A673 (cell line): ENCODE measurements around the gene KIF2C. TPM values are rescaled to one million over a fixed set of nuclear protein-coding genes. Genes with fewer than 3 reads are reported as not detected.

Experiments
- BruUV-seq: library from RNA; stranded (reverse); fragments of 400-500 nt; replicated peaks from 2 replicates; lab custom pipeline; 2021; lab: Mats Ljungman, UMichigan
- CTCF ChIA-PET: fragments of 300-600 bp; sonication (Branson Sonifier 250); formaldehyde crosslinking; loops from one replicate; lab custom pipeline; 2022; ENCODE audit warnings: antibody characterized with exemption; lab: Charles Lee
- POLR2A ChIA-PET: fragments of 300-600 bp; sonication (Branson Sonifier 250); formaldehyde crosslinking; loops from one replicate; lab custom pipeline; 2022; ENCODE audit warnings: antibody characterized with exemption; ENCODE audit not compliant: low non-redundant PET; lab: Charles Lee
- DNase-seq: peaks from one replicate; pipeline ENCODE4 v3.0.0-alpha.2; 2015; ENCODE audit warnings: low spot score
- H3K27ac ChIP-seq: fragments of 200-600 bp; sonication (generic); 2 replicates; pipeline ENCODE4 v1.5.1; 2016; ENCODE audit warnings: mixed run types, low read depth, mild to moderate bottlenecking, mixed read lengths, antibody characterized with exemption, low read length; ENCODE audit not compliant: poor library complexity, severe bottlenecking
- H3K27me3 ChIP-seq: fragments of 200-600 bp; sonication (generic); replicated peaks from 2 replicates; pipeline ENCODE4 v1.6.1; 2017; ENCODE audit warnings: mixed run types, low read depth, mild to moderate bottlenecking, mixed read lengths, antibody characterized with exemption, low read length; ENCODE audit not compliant: insufficient read depth, poor library complexity
- H3K36me3 ChIP-seq: fragments of 200-600 bp; sonication (generic); 2 replicates; pipeline ENCODE4 v1.6.1; 2016; ENCODE audit warnings: mixed run types, mild to moderate bottlenecking, mixed read lengths, antibody characterized with exemption, low read length; ENCODE audit not compliant: insufficient read depth, poor library complexity, severe bottlenecking
- H3K4me1 ChIP-seq: fragments of 200-600 bp; sonication (generic); 2 replicates; pipeline ENCODE4 v1.6.1; 2017; ENCODE audit warnings: mixed run types, mild to moderate bottlenecking, mixed read lengths, antibody characterized with exemption, low read length; ENCODE audit not compliant: insufficient read depth, poor library complexity, severe bottlenecking
- H3K4me3 ChIP-seq: fragments of 200-600 bp; sonication (generic); 2 replicates; pipeline ENCODE4 v1.5.1; 2016; ENCODE audit warnings: low read depth, mixed run types, mild to moderate bottlenecking, mixed read lengths, low read length; ENCODE audit not compliant: poor library complexity, severe bottlenecking
- H3K9me3 ChIP-seq: fragments of 200-600 bp; sonication (generic); 2 replicates; pipeline ENCODE4 v1.6.1; 2016; ENCODE audit warnings: mixed run types, low read depth, mild to moderate bottlenecking, mixed read lengths, antibody characterized with exemption, low read length; ENCODE audit not compliant: poor library complexity, severe bottlenecking
- EZH2 ChIP-seq: fragments of 200-600 bp; sonication (generic); IDR thresholded peaks from 2 replicates; pipeline ENCODE4 v1.6.1; 2017; ENCODE audit warnings: borderline replicate concordance, low read depth, mild to moderate bottlenecking, mixed read lengths, antibody characterized with exemption, low read length; ENCODE audit not compliant: poor library complexity, severe bottlenecking
- intact Hi-C: fragments of 100-400 bp; cut with micrococcal nuclease; formaldehyde crosslinking; loops from one replicate; pipeline ENCODE4 v1.10.0; 2022; ENCODE audit not compliant: unreplicated experiment
- total RNA-seq: library from RNA; stranded (reverse); gene quantifications from 2 replicates; pipeline ENCODE4 v1.2.3, GENCODE V29; 2021
- TF ChIP-seq, protein P1 (sequence below): fragments of 300-800, 200-600 bp; sonication (generic); conservative IDR thresholded peaks from 2 replicates; pipeline ENCODE4 v1.5.1; 2017; ENCODE audit warnings: low read depth, mild to moderate bottlenecking, antibody characterized with exemption, low read length, moderate library complexity, mixed read lengths

Gene KIF2C
- total RNA-seq, 1 experiment from 2014 or later: 127 TPM

DNA sequence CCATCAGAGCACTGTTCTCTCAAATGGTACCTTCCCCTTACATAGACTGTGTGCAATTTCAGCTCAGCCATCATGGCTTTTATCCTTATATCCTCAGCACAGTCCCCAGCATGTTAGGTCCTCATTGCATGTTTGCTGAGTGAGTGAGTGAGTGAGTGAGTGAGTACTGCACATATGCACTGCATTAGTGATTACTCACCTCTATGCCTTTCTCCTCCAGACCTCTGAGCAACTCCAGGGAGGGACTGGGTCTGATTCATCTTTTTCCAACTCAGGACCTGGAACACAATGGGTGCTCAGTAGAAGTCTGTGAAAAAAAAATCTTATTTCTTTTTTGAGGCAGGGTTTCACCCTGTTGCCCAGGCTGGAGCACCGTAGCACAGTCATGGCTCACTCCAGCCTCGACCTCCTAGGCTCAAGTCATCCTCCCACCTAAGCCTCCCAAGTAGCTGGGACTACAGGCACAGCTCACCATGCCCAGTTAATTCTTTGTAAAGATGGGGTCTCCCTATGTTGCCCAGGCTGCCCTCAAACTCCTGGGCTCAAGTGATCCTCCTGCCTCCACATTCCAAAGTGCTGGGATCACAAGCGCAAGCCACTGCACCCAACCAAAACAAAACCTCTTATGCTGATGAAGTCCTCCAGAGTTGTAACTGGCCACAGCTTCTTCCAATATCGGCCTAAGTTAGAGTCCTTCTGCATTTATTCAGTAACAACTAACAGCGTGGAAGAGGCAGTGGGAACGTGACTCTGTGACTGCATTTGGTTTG, 32.3 kb upstream of the KIF2C start:
- BruUV-seq: no TSS peak
- POLR2A ChIA-PET: no interaction called here
- no peaks in the 10 kb centered on the region for H3K27me3 ChIP-seq
- no peaks in the 10 kb centered on the region for H3K36me3 ChIP-seq
- intact Hi-C loops: no loop called here
- no peak overlapping the region for H3K4me3 ChIP-seq
- H3K9me3 ChIP-seq: no peaks in the 10 kb centered on the region
- H3K27ac ChIP-seq: no peak overlapping the region
- TF ChIP-seq, protein P1, sequence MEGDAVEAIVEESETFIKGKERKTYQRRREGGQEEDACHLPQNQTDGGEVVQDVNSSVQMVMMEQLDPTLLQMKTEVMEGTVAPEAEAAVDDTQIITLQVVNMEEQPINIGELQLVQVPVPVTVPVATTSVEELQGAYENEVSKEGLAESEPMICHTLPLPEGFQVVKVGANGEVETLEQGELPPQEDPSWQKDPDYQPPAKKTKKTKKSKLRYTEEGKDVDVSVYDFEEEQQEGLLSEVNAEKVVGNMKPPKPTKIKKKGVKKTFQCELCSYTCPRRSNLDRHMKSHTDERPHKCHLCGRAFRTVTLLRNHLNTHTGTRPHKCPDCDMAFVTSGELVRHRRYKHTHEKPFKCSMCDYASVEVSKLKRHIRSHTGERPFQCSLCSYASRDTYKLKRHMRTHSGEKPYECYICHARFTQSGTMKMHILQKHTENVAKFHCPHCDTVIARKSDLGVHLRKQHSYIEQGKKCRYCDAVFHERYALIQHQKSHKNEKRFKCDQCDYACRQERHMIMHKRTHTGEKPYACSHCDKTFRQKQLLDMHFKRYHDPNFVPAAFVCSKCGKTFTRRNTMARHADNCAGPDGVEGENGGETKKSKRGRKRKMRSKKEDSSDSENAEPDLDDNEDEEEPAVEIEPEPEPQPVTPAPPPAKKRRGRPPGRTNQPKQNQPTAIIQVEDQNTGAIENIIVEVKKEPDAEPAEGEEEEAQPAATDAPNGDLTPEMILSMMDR: no peak
- no peak for TF ChIP-seq EZH2
- H3K4me1 ChIP-seq: no peaks in the 10 kb centered on the region
- CTCF ChIA-PET: no interaction called here
- DNase-seq: no peak

DNA sequence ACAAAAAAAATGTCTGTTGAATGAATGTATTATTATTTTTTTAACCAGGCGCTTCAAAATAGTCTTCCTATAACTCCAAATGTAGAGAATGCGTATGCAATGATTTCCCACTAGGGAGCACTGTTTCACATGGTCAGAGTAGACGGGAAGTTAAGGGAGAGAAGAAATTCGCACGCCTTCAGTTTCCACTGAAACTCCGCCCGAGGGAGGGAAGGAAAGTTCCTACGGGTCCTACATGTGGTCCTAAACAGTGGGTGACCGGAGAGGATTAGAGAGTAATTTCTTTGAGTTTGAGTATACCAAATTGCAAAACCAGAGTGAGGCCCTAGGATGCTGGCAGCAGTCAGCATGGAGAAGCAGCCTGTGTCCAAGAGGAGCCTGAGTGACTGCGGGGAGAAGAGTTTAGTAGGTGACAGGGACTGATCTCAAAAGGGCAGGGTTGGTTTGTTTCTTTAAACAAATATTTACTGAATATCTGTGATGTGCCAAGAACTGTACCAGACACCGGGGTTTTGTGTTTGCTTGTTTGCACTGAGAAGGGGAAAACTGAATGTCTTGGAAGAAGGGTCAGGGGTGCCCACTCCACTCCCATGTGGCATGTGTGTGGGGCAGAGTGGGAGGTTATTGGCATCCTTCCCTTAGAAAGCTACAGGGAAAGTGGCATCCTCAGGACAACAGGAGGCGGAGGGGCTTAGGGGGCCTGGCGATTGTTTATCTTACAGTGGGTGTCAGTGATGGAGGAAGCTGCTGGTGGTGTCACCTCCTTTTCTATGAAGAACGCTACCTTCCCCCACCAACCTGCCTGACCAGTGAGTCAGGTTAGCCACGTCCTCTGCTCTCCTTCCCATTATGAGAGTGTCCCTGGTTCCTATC, 31.4 kb upstream of the KIF2C start:
- Histone ChIP-seq H3K4me3 (no peak overlapping the region), H3K36me3 (no peaks in the 10 kb centered on the region), H3K4me1 (no peaks in the 10 kb centered on the region), H3K27ac (no peak overlapping the region), H3K27me3 (no peaks in the 10 kb centered on the region), H3K9me3 (no peaks in the 10 kb centered on the region)
- ChIA-PET CTCF (no interaction called here), POLR2A (no interaction called here)
- intact Hi-C loops: no loop called here
- no peak for TF ChIP-seq EZH2
- TF ChIP-seq, protein P1: peak; percentile 76
- DNase-seq: peak; percentile 74
- BruUV-seq: no TSS peak

DNA sequence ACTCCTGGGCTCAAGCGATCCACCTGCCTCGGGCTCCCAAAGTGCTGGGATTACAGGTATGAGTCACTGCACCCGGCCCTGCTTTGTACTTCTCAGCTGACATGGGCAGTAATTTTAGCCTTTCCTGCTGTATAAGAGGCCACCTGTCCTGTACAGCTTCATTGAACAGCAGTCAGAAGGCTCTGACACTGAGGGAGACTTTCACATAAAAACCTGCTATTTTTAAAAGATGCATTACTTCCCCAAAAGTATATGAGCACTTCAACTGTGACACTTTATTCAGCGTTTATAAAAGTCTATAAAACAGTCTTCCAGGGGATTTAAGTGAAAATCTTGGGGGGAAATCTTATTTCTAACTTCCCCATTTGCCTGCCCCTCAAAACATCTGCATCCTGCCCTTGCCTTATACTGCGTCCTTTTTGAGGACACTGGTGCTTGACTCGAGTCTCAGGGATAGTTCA, 26.3 kb upstream of the KIF2C start:
- Histone ChIP-seq H3K27ac (no peak overlapping the region), H3K4me1 (no peaks in the 10 kb centered on the region), H3K36me3 (no peaks in the 10 kb centered on the region), H3K27me3 (no peaks in the 10 kb centered on the region), H3K4me3 (no peak overlapping the region), H3K9me3 (no peaks in the 10 kb centered on the region)
- no peak for TF ChIP-seq EZH2
- TF ChIP-seq, protein P1: no peak
- intact Hi-C loops: no loop called here
- no peak for DNase-seq
- ChIA-PET POLR2A (interaction anchor here (0.5 kb wide), 1 partner anchor 29 kb away, joined by 4 read pairs; no protein-coding TSS in a partner anchor), CTCF (interaction anchor here (0.7 to 1.0 kb wide), 2 partner anchors 8 to 616 kb away, joined by 4 to 5 read pairs; no protein-coding TSS in a partner anchor)
- no TSS peak for BruUV-seq
